ENCODE results near the gene IPCEF1. TPM values are rescaled to one million over a fixed set of nuclear protein-coding genes. Genes with fewer than 3 reads are reported as not detected.
A peak's percentile ranks its signal among the peaks of the same experiment; 100 is the strongest.

Gene IPCEF1
- total RNA-seq, 6 experiments from 2014 or later = 0.31 TPM; not detected in 5

DNA sequence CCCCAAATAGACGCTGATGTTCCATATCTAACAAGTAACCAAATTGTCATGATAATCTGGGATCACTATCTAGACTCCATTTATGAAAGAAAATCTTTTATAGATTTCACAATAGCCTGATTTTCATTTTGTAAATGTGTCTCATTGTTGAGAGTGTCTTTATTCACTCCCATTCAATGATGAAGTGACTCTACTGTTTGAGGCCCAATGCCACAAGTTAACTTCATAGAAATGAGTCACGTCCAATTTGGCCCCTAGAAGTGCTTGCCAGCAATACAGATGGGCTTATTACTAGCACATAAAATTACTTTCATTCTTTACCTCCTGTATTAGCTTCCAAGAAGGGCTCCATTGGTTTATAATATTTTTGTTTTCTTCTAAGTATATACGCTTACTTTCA lies 6.3 kb downstream of the IPCEF1 start:
- no peak overlapping the region for H3K27ac Mint-ChIP-seq

DNA sequence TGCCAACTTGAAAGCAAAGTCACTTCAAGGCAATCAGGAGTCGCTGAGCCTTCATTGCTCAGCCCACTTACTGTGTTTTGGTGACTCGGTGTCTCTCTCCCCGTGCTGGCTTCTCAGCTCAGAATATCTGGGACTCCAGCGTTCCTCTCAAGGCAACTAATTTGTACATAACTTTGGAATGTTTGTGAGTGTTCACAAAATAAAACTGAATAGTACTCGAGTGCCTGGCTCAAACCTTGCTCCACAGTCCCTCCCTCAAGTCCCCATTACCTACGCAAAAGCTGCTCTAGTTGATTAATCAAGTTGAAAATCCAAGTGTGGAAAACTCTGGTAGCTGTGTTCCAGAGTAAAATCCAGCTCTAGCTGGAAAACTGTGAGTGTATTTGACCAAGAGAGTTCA lies 8.6 kb downstream of the IPCEF1 start:
- DNase-seq = no peak
- TF ChIP-seq, protein P1, sequence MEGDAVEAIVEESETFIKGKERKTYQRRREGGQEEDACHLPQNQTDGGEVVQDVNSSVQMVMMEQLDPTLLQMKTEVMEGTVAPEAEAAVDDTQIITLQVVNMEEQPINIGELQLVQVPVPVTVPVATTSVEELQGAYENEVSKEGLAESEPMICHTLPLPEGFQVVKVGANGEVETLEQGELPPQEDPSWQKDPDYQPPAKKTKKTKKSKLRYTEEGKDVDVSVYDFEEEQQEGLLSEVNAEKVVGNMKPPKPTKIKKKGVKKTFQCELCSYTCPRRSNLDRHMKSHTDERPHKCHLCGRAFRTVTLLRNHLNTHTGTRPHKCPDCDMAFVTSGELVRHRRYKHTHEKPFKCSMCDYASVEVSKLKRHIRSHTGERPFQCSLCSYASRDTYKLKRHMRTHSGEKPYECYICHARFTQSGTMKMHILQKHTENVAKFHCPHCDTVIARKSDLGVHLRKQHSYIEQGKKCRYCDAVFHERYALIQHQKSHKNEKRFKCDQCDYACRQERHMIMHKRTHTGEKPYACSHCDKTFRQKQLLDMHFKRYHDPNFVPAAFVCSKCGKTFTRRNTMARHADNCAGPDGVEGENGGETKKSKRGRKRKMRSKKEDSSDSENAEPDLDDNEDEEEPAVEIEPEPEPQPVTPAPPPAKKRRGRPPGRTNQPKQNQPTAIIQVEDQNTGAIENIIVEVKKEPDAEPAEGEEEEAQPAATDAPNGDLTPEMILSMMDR (IDR thresholded peaks at IDR 0.05) = no peak
- Mint-ChIP-seq H3K4me1 (ENCODE audit: low read depth) (no peaks in the 10 kb centered on the region; the same call in 1 of the 2 replicates), H3K27ac (no peak overlapping the region), H3K36me3 (ENCODE audit: low read depth) (no peaks in the 10 kb centered on the region), H3K27me3 (ENCODE audit: insufficient read depth) (peaks cover 14% of the 10 kb centered on the region), H3K9me3 (no peaks in the 10 kb centered on the region), H3K4me3 (no peak overlapping the region)

More for the DNA sequence above, 6.3 kb downstream of the IPCEF1 start:
- peaks cover 16% of the 10 kb centered on the region for H3K27me3 Mint-ChIP-seq (ENCODE audit: insufficient read depth)
- DNase-seq = no peak
- H3K9me3 Mint-ChIP-seq = no peaks in the 10 kb centered on the region
- no peak overlapping the region for H3K4me3 Mint-ChIP-seq
- peaks cover 6% of the 10 kb centered on the region; the same call in 1 of the 2 replicates for H3K4me1 Mint-ChIP-seq (ENCODE audit: low read depth)
- no peaks in the 10 kb centered on the region for H3K36me3 Mint-ChIP-seq (ENCODE audit: low read depth)
- TF ChIP-seq, protein P1 (IDR thresholded peaks at IDR 0.05) = no peak

- no peaks in the 10 kb centered on the region for H3K9me3 Mint-ChIP-seq
- TF ChIP-seq, protein P1 (IDR thresholded peaks at IDR 0.05) = no peak
- no peak for DNase-seq
- no peak overlapping the region for H3K27ac Mint-ChIP-seq
- H3K4me3 Mint-ChIP-seq = no peak overlapping the region
- no peaks in the 10 kb centered on the region for H3K36me3 Mint-ChIP-seq (ENCODE audit: low read depth)
- peaks cover 11% of the 10 kb centered on the region for H3K27me3 Mint-ChIP-seq (ENCODE audit: insufficient read depth)
- peaks cover 17% of the 10 kb centered on the region for H3K4me1 Mint-ChIP-seq (ENCODE audit: low read depth)
Measured at GRCh38 chr6:154345811-154346210, 10.8 kb downstream of the IPCEF1 start.

DNA sequence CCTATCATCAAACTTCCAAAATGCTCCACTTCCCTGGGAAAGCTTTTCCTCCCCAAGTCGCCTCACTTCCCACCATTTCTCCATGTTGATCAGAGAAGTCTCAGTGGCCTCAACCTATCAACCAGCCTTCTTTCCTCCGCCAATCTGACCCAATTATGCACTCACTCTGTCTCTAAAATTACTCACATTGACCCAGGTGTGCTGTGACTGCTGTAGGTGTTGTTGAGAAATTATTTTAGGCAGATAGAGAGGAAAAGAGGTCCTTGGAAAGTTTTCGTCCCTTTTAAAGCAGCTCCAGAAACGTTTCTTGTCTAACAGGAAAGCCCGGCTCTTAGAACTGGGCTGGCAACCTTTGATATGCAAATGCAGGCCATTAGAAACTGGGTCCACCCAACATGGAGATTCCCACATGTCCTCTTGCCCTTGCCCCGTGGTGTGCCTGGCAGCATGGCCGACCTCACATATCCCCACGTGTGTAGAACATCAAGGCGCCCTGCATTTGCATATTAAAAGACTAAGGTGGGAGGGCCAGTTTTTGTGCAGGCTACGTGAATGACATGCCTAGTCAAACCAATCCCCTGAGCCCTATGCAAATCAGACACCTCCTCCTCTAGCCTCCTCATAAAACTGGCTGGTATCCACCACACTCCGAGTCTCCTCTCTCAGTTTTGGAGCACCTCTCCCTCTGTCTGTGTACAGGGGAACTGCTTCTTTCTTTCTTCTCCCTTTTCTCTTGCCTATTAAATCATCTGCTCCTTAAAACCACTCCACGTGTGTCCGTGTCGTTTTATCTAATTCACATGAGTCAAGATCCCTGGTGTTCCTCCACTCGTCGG lies 12.9 kb downstream of the IPCEF1 start:
- TF ChIP-seq, protein P1 (IDR thresholded peaks at IDR 0.05) = peak; percentile 63
- Mint-ChIP-seq H3K9me3 (no peaks in the 10 kb centered on the region), H3K27ac (no peak overlapping the region), H3K4me3 (no peak overlapping the region), H3K36me3 (ENCODE audit: low read depth) (no peaks in the 10 kb centered on the region), H3K4me1 (ENCODE audit: low read depth) (peaks cover 17% of the 10 kb centered on the region), H3K27me3 (ENCODE audit: insufficient read depth) (peaks cover 11% of the 10 kb centered on the region)
- peak; percentile 53 for DNase-seq

DNA sequence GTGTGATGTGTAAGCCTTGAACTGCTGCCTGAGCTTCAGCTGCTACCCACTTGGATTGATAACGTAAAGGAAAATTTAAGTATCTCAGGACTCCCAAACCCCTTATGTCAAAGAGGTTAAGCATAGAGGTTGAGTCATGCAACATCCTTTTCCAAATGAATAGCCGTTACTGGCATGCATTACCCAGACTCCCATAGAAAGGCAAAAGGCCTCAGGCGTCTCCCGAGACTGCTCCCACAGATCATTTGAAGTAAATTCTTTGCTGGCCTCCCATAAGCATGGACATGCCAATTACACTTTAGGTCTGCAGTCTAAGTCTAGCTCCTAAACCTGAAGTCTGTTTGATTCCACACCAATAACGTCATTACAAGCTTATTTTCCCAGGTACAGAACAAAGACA lies 14.7 kb downstream of the IPCEF1 start:
- TF ChIP-seq, protein P1 (IDR thresholded peaks at IDR 0.05) = no peak
- peaks cover 9% of the 10 kb centered on the region for H3K27me3 Mint-ChIP-seq (ENCODE audit: insufficient read depth)
- no peaks in the 10 kb centered on the region for H3K36me3 Mint-ChIP-seq (ENCODE audit: low read depth)
- no peaks in the 10 kb centered on the region for H3K9me3 Mint-ChIP-seq
- H3K4me1 Mint-ChIP-seq (ENCODE audit: low read depth) = peaks cover 17% of the 10 kb centered on the region
- no peak overlapping the region for H3K4me3 Mint-ChIP-seq
- H3K27ac Mint-ChIP-seq = no peak overlapping the region
- DNase-seq = no peak
